GM13976 (cell line): ENCODE measurements around the gene OR4C12.
"Not testable (repeated sequence)": the region's sequence is repeated elsewhere in the genome, so short reads cannot be mapped to it uniquely, and the experiment has no call there.

Experiments
- DNase-seq: peaks from one replicate; pipeline ENCODE4 v3.0.0; 2012; ENCODE audit warnings: low spot score
- in situ Hi-C: fragments of 300-500 bp; cut with MboI; formaldehyde crosslinking; loops from one replicate; pipeline ENCODE4 v1.12.0; 2022; ENCODE audit warnings: low sequenced_read_pairs, mixed read lengths, inconsistent platforms; ENCODE audit not compliant: unreplicated experiment
- TF ChIP-seq, protein P1 (sequence below): IDR thresholded peaks from 2 replicates; pipeline ENCODE4 v1.5.1; 2012; ENCODE audit warnings: borderline replicate concordance, mild to moderate bottlenecking; ENCODE audit not compliant: insufficient read depth; ENCODE audit errors: extremely low read depth, missing control alignments, control extremely low read depth

The OR4C12 gene

DNA sequence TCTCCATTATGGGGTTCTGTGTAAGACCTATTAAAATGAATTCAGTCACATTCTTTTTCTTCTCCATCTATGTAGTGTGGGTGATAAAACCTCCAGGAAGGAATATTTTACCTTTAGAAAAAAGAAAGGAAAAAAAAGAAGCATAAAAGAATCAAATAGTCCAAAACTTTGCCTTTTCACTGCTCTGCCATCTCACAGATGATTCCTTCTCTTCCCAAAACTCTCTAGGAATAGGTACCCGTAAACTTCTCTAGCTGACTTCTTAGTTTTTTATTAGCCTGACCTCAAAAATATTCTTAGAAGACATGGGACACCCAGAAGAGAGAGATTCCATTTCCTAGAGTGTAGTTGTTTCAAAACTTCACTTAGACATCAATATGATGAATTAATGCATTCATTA, at the start of gene OR4C12:
Gene OR4C12 (minus strand): TSS at position 101 of the 400 bp plus-strand sequence. CDS start 34 bp downstream, at position 67.
- DNase-seq, in situ Hi-C loops: not testable (repeated sequence)

GRCh38 chr11:50030193-50030592, 47.9 kb upstream of the OR4C12 start:
- TF ChIP-seq, protein P1, sequence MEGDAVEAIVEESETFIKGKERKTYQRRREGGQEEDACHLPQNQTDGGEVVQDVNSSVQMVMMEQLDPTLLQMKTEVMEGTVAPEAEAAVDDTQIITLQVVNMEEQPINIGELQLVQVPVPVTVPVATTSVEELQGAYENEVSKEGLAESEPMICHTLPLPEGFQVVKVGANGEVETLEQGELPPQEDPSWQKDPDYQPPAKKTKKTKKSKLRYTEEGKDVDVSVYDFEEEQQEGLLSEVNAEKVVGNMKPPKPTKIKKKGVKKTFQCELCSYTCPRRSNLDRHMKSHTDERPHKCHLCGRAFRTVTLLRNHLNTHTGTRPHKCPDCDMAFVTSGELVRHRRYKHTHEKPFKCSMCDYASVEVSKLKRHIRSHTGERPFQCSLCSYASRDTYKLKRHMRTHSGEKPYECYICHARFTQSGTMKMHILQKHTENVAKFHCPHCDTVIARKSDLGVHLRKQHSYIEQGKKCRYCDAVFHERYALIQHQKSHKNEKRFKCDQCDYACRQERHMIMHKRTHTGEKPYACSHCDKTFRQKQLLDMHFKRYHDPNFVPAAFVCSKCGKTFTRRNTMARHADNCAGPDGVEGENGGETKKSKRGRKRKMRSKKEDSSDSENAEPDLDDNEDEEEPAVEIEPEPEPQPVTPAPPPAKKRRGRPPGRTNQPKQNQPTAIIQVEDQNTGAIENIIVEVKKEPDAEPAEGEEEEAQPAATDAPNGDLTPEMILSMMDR, result no peak
- DNase-seq, result no peak
- in situ Hi-C loops, result no loop called here

- in situ Hi-C loops, result no loop called here
Measured at GRCh38 chr11:49995565-49995964, 13.2 kb upstream of the OR4C12 start.

GRCh38 chr11:49973439-49973838, 8.9 kb downstream of the OR4C12 start:
- in situ Hi-C loops, DNase-seq: not testable (repeated sequence)

More at GRCh38 chr11:49995565-49995964, 13.2 kb upstream of the OR4C12 start:
- TF ChIP-seq, protein P1, result peak; percentile 43
- DNase-seq, result no peak

- TF ChIP-seq, protein P1, result no peak
- in situ Hi-C loops, result no loop called here
- DNase-seq, result no peak
Measured at GRCh38 chr11:49952091-49952490, 30.2 kb downstream of the OR4C12 start, which contains the start of gene OR4C13. OR4C13 (plus strand) TSS chr11:49952391; CDS start chr11:49952423, 32 bp downstream.

DNA sequence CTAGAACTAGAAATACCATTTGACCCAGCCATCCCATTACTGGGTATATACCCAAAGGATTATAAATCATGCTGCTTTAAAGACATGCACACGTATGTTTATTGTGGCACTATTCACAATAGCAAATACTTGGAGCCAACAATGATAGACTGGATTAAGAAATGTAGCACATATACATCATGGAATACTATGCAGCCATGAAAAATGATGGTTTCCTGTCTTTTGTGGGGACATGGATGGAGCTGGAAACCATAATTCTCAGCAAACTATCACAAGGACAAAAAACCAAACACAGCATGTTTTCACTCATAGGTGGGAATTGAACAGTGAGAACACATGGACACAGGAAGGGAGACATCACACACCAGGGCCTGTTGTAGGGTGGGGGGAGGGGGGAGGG, 33.6 kb downstream of the OR4C12 start:
- DNase-seq, in situ Hi-C loops: not testable (repeated sequence)
